Body of pancreas (tissue), 4 donors: Measurements from ENCODE around the gene GRIP2. TPM values are rescaled to one million over a fixed set of nuclear protein-coding genes. Genes with fewer than 3 reads are reported as not detected.

Experiments
- ATAC-seq: fragments of 150-250 bp; one replicate; pipeline ENCODE4 v1.9.1; 2016
- DNase-seq, 4 donors: peaks; one replicate each; pipeline ENCODE4 v3.0.0-alpha.2; 2019
- H3K27ac ChIP-seq, 4 donors: fragments of 200-600 bp; sonication (generic); 1 replicate in 3 of 4; 2 replicates in 1 of 4; pipeline versions ENCODE4 v1.5.1 to v1.6.1; 2016 to 2019; ENCODE audit warnings: mild to moderate bottlenecking in 1 of 4, mixed read lengths in 1 of 4, moderate library complexity in 1 of 4
- H3K27me3 ChIP-seq, 2 donors: fragments of 200-600 bp; sonication (generic); one replicate each; pipeline ENCODE4 v1.6.0; 2016; ENCODE audit warnings: mild to moderate bottlenecking in 1 of 2
- H3K36me3 ChIP-seq, 2 donors: fragments of 200-600 bp; sonication (generic); replicated peaks in 1 of 2; 2 replicates each; pipeline ENCODE4 v1.5.1; 2016; ENCODE audit warnings: low read depth in 2 of 2; ENCODE audit not compliant: insufficient read depth in 1 of 2
- H3K4me1 ChIP-seq: fragments of 200-600 bp; sonication (generic); one replicate; pipeline ENCODE4 v1.6.0; 2016
- H3K4me3 ChIP-seq, 2 donors: fragments of 200-600 bp; sonication (generic); 1 replicate in 1 of 2; 2 replicates in 1 of 2; pipeline ENCODE4 v1.5.1; 2016 to 2019
- H3K9me3 ChIP-seq, 3 donors: fragments of 200-600 bp; sonication (generic); 1 replicate in 2 of 3; 2 replicates in 1 of 3; pipeline ENCODE4 v1.5.1; 2016
- POLR2A ChIP-seq, 3 donors: fragments of 450-650 bp; IDR thresholded peaks; one replicate each; pipeline ENCODE4 v1.6.1; 2016; ENCODE audit warnings: antibody characterized with exemption in 3 of 3, mild to moderate bottlenecking in 2 of 3
- WGBS, 2 donors: methylation state at CpG; one replicate each; pipeline ENCODE4 v1.1.5; 2017; 5-methylcytosine and 5-hydroxymethylcytosine counted together
- intact Hi-C: fragments of 100-400 bp; cut with DNase I; formaldehyde crosslinking; loops from one replicate; pipeline ENCODE4 v1.15.1; 2023
- total RNA-seq, 2 donors: library from RNA; depleted of rRNA; stranded (reverse); fragments of >200 nt; gene quantifications; one replicate each; pipeline ENCODE4 v1.1.0, GENCODE V29; 2016
- TF ChIP-seq, protein P1 (sequence below), 7 experiments: fragments of 450-650 bp in 4 of 7; fragments of 200-600 bp in 3 of 7; sonication (generic) in 3 of 7; IDR thresholded peaks; one replicate each; pipeline ENCODE4 v1.5.1; 2016 to 2019; ENCODE audit warnings: antibody characterized with exemption in 7 of 7

Gene GRIP2
- total RNA-seq, 2 donors from 2014 or later, result 0.26 to 0.99 TPM

GRCh38 chr3:14450922-14451606 lies 89.1 kb downstream of the GRIP2 start:
- H3K27ac ChIP-seq, result no peak overlapping the region

DNA sequence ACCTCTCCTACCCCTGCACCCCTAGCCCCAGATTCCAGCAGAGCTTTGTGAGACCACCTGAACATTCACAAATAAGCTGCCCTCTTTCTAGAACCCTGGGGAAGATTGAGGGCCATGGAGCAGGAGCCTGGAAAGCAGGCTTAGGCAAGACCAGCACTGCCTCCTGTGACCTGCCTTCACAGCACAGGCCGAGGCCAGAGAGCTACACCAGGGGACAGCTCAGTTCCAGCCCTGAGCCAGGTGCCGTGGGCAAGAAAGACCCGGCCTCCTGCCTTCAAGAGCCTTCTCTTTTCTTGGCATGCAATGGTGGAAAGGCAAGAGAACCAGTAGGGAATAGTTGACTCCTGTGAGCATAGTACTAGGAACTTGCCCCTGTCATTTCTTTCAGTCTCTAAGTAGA lies 89.6 kb downstream of the GRIP2 start:
- no peak for TF ChIP-seq POLR2A (IDR thresholded peaks at IDR 0.05)
- TF ChIP-seq, protein P1, sequence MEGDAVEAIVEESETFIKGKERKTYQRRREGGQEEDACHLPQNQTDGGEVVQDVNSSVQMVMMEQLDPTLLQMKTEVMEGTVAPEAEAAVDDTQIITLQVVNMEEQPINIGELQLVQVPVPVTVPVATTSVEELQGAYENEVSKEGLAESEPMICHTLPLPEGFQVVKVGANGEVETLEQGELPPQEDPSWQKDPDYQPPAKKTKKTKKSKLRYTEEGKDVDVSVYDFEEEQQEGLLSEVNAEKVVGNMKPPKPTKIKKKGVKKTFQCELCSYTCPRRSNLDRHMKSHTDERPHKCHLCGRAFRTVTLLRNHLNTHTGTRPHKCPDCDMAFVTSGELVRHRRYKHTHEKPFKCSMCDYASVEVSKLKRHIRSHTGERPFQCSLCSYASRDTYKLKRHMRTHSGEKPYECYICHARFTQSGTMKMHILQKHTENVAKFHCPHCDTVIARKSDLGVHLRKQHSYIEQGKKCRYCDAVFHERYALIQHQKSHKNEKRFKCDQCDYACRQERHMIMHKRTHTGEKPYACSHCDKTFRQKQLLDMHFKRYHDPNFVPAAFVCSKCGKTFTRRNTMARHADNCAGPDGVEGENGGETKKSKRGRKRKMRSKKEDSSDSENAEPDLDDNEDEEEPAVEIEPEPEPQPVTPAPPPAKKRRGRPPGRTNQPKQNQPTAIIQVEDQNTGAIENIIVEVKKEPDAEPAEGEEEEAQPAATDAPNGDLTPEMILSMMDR (IDR thresholded peaks at IDR 0.05), result no peak
- Histone ChIP-seq H3K27me3 (no peaks in the 10 kb centered on the region), H3K27ac (no peak overlapping the region), H3K4me3 (no peak overlapping the region), H3K36me3 (no peaks in the 10 kb centered on the region), H3K4me1 (peaks cover 41% of the 10 kb centered on the region), H3K9me3 (no peaks in the 10 kb centered on the region)
- intact Hi-C loops, result no loop called here
- ATAC-seq, result no peak
- 100% methylated on average over 2 to 3 of the region's 3 CpGs for WGBS, 2 donors
- DNase-seq, result no peak

More at GRCh38 chr3:14450922-14451606, 89.1 kb downstream of the GRIP2 start:
- Histone ChIP-seq H3K4me3 (no peak overlapping the region), H3K4me1 (peaks cover 45% of the 10 kb centered on the region), H3K9me3 (no peaks in the 10 kb centered on the region), H3K27me3 (no peaks in the 10 kb centered on the region), H3K36me3 (no peaks in the 10 kb centered on the region)
- intact Hi-C loops, result no loop called here
- WGBS, 2 donors, result 85 to 91% methylated on average over 5 of the region's 5 CpGs
- TF ChIP-seq, protein P1 (IDR thresholded peaks at IDR 0.05), result no peak
- no peak for TF ChIP-seq POLR2A (IDR thresholded peaks at IDR 0.05)
- DNase-seq (no peak), ATAC-seq (no peak)

GRCh38 chr3:14448756-14449727 lies 91.1 kb downstream of the GRIP2 start:
- no peak for DNase-seq
- Histone ChIP-seq H3K27me3 (no peaks in the 10 kb centered on the region), H3K27ac (no peak overlapping the region), H3K4me1 (peaks cover 26% of the 10 kb centered on the region), H3K4me3 (no peak overlapping the region), H3K36me3 (no peaks in the 10 kb centered on the region), H3K9me3 (no peaks in the 10 kb centered on the region)
- ATAC-seq, result no peak
- 74 to 82% methylated on average over 11 to 15 of the region's 15 CpGs for WGBS, 2 donors
- intact Hi-C loops, result no loop called here
- no peak for TF ChIP-seq POLR2A (IDR thresholded peaks at IDR 0.05)
- TF ChIP-seq, protein P1 (IDR thresholded peaks at IDR 0.05), result no peak

DNA sequence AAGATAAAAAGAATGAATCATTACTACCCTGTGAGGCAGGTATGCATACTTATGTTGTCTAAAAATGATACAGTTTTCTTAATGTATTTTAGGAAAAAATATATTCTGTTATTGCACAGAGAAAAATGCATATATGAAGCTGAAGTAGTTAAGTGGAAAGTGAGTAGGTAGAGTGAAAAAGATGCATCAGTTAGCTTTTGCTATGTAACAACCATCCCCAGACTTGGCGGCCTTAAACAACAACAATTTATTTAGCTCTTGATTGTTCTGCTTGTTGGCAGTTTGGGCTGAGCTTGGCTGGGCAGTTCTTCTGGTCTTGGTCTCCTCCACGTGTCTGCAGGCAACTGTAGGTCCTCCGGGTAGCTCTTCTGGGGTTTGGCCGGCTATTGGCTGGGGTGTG lies 92.1 kb downstream of the GRIP2 start:
- no peaks in the 10 kb centered on the region for H3K27me3 ChIP-seq
- no peaks in the 10 kb centered on the region for H3K36me3 ChIP-seq
- intact Hi-C loops, result no loop called here
- H3K27ac ChIP-seq, result no peak overlapping the region
- TF ChIP-seq, protein P1 (IDR thresholded peaks at IDR 0.05), result no peak
- no peak for DNase-seq
- H3K9me3 ChIP-seq, result no peaks in the 10 kb centered on the region
- ATAC-seq, result no peak
- H3K4me3 ChIP-seq, result no peak overlapping the region
- 94 to 96% methylated on average over 3 to 4 of the region's 4 CpGs for WGBS, 2 donors
- H3K4me1 ChIP-seq, result peaks cover 16% of the 10 kb centered on the region
